Astrocyte of the cerebellum (primary cell): ENCODE measurements around the gene CD200.
A peak's percentile ranks its signal among the peaks of the same experiment; 100 is the strongest.

ENCODE experiments used
- DNase-seq: peaks from one replicate; pipeline ENCODE4 v3.0.0-alpha.2; 2011; ENCODE audit warnings: low read depth
- H3K4me3 ChIP-seq: 2 replicates; pipeline ENCODE4 v1.5.1; 2011; ENCODE audit warnings: mild to moderate bottlenecking, low read depth, low read length, moderate library complexity
- in situ Hi-C: cut with HindIII; loops from 2 replicates; pipeline ENCODE4 v1.10.0; 2017; ENCODE audit warnings: low sequenced_read_pairs
- TF ChIP-seq, protein P1 (sequence below): IDR thresholded peaks from 2 replicates; pipeline ENCODE4 v1.5.1; 2012; ENCODE audit warnings: low read length, low read depth, moderate library complexity, mild to moderate bottlenecking; ENCODE audit errors: missing control alignments

Gene CD200

GRCh38 chr3:112302881-112303763, 29.8 kb upstream of the CD200 start:
- no peak for DNase-seq
- TF ChIP-seq, protein P1, sequence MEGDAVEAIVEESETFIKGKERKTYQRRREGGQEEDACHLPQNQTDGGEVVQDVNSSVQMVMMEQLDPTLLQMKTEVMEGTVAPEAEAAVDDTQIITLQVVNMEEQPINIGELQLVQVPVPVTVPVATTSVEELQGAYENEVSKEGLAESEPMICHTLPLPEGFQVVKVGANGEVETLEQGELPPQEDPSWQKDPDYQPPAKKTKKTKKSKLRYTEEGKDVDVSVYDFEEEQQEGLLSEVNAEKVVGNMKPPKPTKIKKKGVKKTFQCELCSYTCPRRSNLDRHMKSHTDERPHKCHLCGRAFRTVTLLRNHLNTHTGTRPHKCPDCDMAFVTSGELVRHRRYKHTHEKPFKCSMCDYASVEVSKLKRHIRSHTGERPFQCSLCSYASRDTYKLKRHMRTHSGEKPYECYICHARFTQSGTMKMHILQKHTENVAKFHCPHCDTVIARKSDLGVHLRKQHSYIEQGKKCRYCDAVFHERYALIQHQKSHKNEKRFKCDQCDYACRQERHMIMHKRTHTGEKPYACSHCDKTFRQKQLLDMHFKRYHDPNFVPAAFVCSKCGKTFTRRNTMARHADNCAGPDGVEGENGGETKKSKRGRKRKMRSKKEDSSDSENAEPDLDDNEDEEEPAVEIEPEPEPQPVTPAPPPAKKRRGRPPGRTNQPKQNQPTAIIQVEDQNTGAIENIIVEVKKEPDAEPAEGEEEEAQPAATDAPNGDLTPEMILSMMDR = no peak
- H3K4me3 ChIP-seq = peak overlapping the region; percentile 42
- in situ Hi-C loops = no loop called here

- TF ChIP-seq, protein P1 = no peak
- in situ Hi-C loops = no loop called here
- peak overlapping the region; percentile 42 for H3K4me3 ChIP-seq
- DNase-seq = no peak
These were observed 29.1 kb upstream of the CD200 start for GRCh38 chr3:112303764-112304325.

DNA sequence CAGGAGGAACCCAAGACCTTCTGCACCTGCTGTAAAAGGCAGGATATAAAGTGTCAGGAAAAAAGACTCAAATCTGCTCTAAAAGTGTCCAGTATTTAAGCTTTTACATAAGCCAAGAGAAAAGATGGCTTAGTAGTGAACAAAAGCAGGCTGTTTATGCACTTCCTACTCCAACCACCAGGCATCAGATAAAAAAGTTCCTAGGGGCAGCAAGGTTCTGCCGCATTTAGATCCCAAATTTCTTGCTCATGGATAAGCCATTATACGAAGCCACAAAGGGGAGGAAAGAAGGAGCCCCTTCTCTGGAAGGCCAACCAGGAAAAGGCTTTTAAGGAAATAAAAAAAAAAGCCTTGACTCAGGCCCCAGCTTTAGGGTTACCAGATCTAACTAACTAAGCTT, 28.3 kb upstream of the CD200 start:
- TF ChIP-seq, protein P1 = peak; percentile 53
- no peak overlapping the region for H3K4me3 ChIP-seq
- in situ Hi-C loops = no loop called here
- DNase-seq = no peak

- TF ChIP-seq, protein P1 = no peak
- in situ Hi-C loops = no loop called here
- DNase-seq = no peak
- H3K4me3 ChIP-seq = no peak overlapping the region
These were observed 26.1 kb upstream of the CD200 start for GRCh38 chr3:112306825-112307224.

GRCh38 chr3:112307557-112307956, 25.4 kb upstream of the CD200 start:
- H3K4me3 ChIP-seq = no peak overlapping the region
- TF ChIP-seq, protein P1 = no peak
- in situ Hi-C loops = no loop called here
- no peak for DNase-seq

DNA sequence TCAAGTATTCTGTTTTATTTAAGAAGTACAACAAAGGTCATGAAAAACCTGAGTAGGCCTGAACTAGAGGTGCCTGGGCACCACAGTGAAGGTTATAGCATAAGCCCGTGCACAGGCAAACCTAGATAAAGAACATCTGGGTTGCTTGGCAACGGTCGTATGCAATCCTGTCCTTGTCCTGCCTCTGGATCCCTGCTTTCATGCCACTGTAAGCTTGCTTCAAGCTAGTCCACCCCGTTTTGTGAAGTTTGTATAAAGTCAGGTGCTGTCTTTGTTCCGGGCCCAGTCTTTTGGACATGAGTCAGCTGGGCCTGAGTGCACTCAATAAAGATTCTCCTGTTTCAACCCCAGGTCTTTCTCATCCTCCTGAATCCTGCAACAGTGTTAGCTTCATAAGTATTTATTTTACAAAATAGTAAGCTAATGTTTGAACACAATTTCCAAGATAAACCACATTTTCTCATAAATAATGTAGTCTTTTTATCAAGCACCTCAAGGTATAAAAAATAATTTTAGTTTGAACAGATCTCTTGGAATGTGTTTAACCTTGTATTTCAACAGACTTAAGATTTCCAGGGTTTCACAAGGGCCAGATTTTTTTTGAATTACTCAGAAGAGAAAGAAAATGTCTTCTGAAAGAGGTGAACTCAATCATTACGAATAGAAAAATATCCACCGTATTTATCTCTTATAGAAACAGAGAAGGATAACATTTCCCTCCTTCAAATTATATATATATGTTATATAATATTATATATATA, 24.6 kb upstream of the CD200 start:
- in situ Hi-C loops = no loop called here
- no peak overlapping the region for H3K4me3 ChIP-seq
- no peak for DNase-seq
- TF ChIP-seq, protein P1 = no peak
